GM12878 (cell line): ENCODE data around the gene RPS6KA2. TPM values are rescaled to one million over a fixed set of nuclear protein-coding genes. Genes with fewer than 3 reads are reported as not detected.

Source experiments
- ATAC-seq: fragments of 200-7000 bp; cut with Tn5 transposase; 3 replicates; pipeline ENCODE4 v1.9.1; 2020; ENCODE audit warnings: mild to moderate bottlenecking, moderate library complexity
- BruUV-seq: library from RNA; stranded (reverse); fragments of 400-500 nt; replicated peaks from 2 replicates; lab custom pipeline; 2021; lab: Mats Ljungman, UMichigan
- CTCF ChIA-PET: fragments of 300-600 bp; sonication (Branson Sonifier 250); formaldehyde crosslinking; extraction: SDS; loops from one replicate; lab custom pipeline; 2021; ENCODE audit warnings: inconsistent platforms; lab: Yijun Ruan, JAX
- POLR2A ChIA-PET: fragments of 350-600 bp; formaldehyde crosslinking; extraction: SDS; loops from one replicate; lab custom pipeline; 2021; ENCODE audit warnings: inconsistent platforms; lab: Charles Lee
- RAD21 ChIA-PET: fragments of 300-600 bp; sonication (Branson Sonifier 250); formaldehyde crosslinking; loops from one replicate; lab custom pipeline; 2023; ENCODE audit warnings: antibody characterized with exemption; ENCODE audit not compliant: unreplicated experiment; lab: Charles Lee
- SMC1A ChIA-PET: fragments of 300-600 bp; sonication (Branson Sonifier 250); formaldehyde crosslinking; loops from one replicate; lab custom pipeline; 2023; ENCODE audit not compliant: unreplicated experiment, uncharacterized antibody; lab: Charles Lee
- DNase-seq: peaks from one replicate; pipeline ENCODE4 v3.0.0-alpha.2; 2011; ENCODE audit warnings: low read depth, low spot score
- FAIRE-seq: peaks from 3 replicates; lab custom pipeline; 2011; peaks lifted over from hg19 to GRCh38; lab: Jason Lieb, UNC
- H2AFZ ChIP-seq: 2 replicates; pipeline ENCODE4 v1.6.0; 2011; ENCODE audit warnings: low read depth, low read length, control low read depth; ENCODE audit not compliant: control insufficient read depth
- H3K27ac ChIP-seq: 2 replicates; pipeline ENCODE4 v1.5.1; 2011; ENCODE audit warnings: control low read depth; ENCODE audit not compliant: control insufficient read depth, insufficient read depth
- H3K27me3 ChIP-seq, 2 experiments: replicated peaks in 1 of 2; 2 replicates each; pipeline versions ENCODE4 v1.6.0 to v1.6.1; 2011; ENCODE audit warnings: low read length in 1 of 2; ENCODE audit not compliant: control insufficient read depth in 2 of 2, insufficient read depth in 2 of 2
- H3K36me3 ChIP-seq, 2 experiments: 2 replicates each; pipeline ENCODE4 v1.5.1; 2011; ENCODE audit warnings: low read length in 1 of 2; ENCODE audit not compliant: control insufficient read depth in 2 of 2, insufficient read depth in 2 of 2
- H3K4me1 ChIP-seq: 2 replicates; pipeline ENCODE4 v1.6.1; 2011; ENCODE audit warnings: mild to moderate bottlenecking, low read length, moderate library complexity, mixed read lengths; ENCODE audit not compliant: control insufficient read depth, insufficient read depth
- H3K4me2 ChIP-seq: 2 replicates; pipeline ENCODE4 v1.6.0; 2011; ENCODE audit warnings: control low read depth; ENCODE audit not compliant: control insufficient read depth, insufficient read depth
- H3K4me3 ChIP-seq: fragments of 200-600 bp; sonication (generic); 2 replicates; pipeline ENCODE4 v1.5.1; 2016
- H3K79me2 ChIP-seq: 2 replicates; pipeline ENCODE4 v1.6.0; 2011; ENCODE audit warnings: low read length; ENCODE audit not compliant: control insufficient read depth, insufficient read depth
- H3K9ac ChIP-seq: 2 replicates; pipeline ENCODE4 v1.8.0; 2011; ENCODE audit warnings: low read length, control low read depth, mixed read lengths; ENCODE audit not compliant: control insufficient read depth, insufficient read depth
- H3K9me3 ChIP-seq: replicated peaks from 3 replicates; pipeline ENCODE4 v1.5.1; 2011; ENCODE audit warnings: mild to moderate bottlenecking, low read length; ENCODE audit not compliant: control insufficient read depth, insufficient read depth
- H4K20me1 ChIP-seq: 2 replicates; pipeline ENCODE4 v1.6.0; 2011; ENCODE audit not compliant: control insufficient read depth, insufficient read depth
- ATF7 ChIP-seq: fragments of 450-650 bp; IDR thresholded peaks from 2 replicates; pipeline ENCODE4 v1.6.1; 2016; ENCODE audit warnings: low read depth, mild to moderate bottlenecking
- CBX5 ChIP-seq: sonication (generic); IDR thresholded peaks from 2 replicates; pipeline ENCODE4 v1.6.1; 2016; ENCODE audit warnings: low read depth, moderate library complexity, mild to moderate bottlenecking, inconsistent platforms
- CHD2 ChIP-seq: IDR thresholded peaks from 2 replicates; pipeline ENCODE4 v1.6.1; 2011; ENCODE audit warnings: low read depth, low read length, improper control_type of control experiment, borderline replicate concordance
- FOXK2 ChIP-seq: fragments of 450-650 bp; IDR thresholded peaks from 2 replicates; pipeline ENCODE4 v1.6.1; 2017; ENCODE audit warnings: mild to moderate bottlenecking, moderate library complexity
- HCFC1 ChIP-seq: fragments of 150-350 bp; IDR thresholded peaks from 2 replicates; pipeline ENCODE4 v1.6.1; 2014; ENCODE audit warnings: low read length
- HDGF ChIP-seq: fragments of 450-650 bp; IDR thresholded peaks from 2 replicates; pipeline ENCODE4 v1.6.1; 2016; ENCODE audit warnings: antibody characterized with exemption
- KLF5 ChIP-seq: fragments of 450-650 bp; IDR thresholded peaks from 2 replicates; pipeline ENCODE4 v1.6.1; 2014; ENCODE audit warnings: mild to moderate bottlenecking; ENCODE audit not compliant: partially characterized antibody
- NR2C1 ChIP-seq: fragments of 450-650 bp; IDR thresholded peaks from 2 replicates; pipeline ENCODE4 v1.6.1; 2017; ENCODE audit warnings: antibody characterized with exemption, mild to moderate bottlenecking, moderate library complexity
- SPI1 ChIP-seq: IDR thresholded peaks from 2 replicates; pipeline ENCODE4 v1.6.1; 2011; ENCODE audit warnings: low read depth, mild to moderate bottlenecking, low read length, moderate library complexity, borderline replicate concordance; ENCODE audit not compliant: insufficient read depth
- WRNIP1 ChIP-seq: IDR thresholded peaks from 2 replicates; pipeline ENCODE4 v1.6.1; 2011; ENCODE audit warnings: low read depth, low read length, improper control_type of control experiment, borderline replicate concordance
- WGBS: methylation state at CpG from one replicate; pipeline ENCODE4 v1.1.6; 2016; ENCODE audit warnings: low lambda C conversion rate; ENCODE audit not compliant: insufficient replicate concordance, insufficient coverage; ENCODE audit errors: missing lambda C conversion rate; 5-methylcytosine and 5-hydroxymethylcytosine counted together
- in situ Hi-C: fragments of 300-500 bp; cut with MboI; formaldehyde crosslinking; loops from 9 replicates; pipeline ENCODE4 v1.14.3; 2018; ENCODE audit warnings: mixed read lengths
- intact Hi-C: fragments of 100-400 bp; cut with micrococcal nuclease; formaldehyde crosslinking; loops from one replicate; pipeline ENCODE4 v1.14.2; 2022; ENCODE audit not compliant: unreplicated experiment
- polyA plus RNA-seq, 11 experiments: library from polyadenylated mRNA; depleted of rRNA in 4 of 11; unstranded in 6 of 11; stranded (reverse) in 5 of 11; fragments of >200 nt; fragmentation: Nextera tagmentation in 4 of 11; fragmentation: Illumina TruSeq in 1 of 11; extraction: Ambion mirVana in 4 of 11; extraction: Trizol in 1 of 11; gene quantifications; 1 replicate in 1 of 11; 2 replicates in 10 of 11; pipeline versions ENCODE4 v1.2.1 to v1.2.3, GENCODE V29; 2011 to 2016; ENCODE audit warnings: inconsistent platforms in 2 of 11, missing spikeins in 2 of 11, low read depth in 1 of 11
- total RNA-seq, 4 experiments: library from RNA; depleted of rRNA in 3 of 4; stranded (reverse); fragments of >200 nt in 3 of 4; fragmentation: Illumina TruSeq in 1 of 4; extraction: Trizol in 1 of 4; gene quantifications; 2 replicates each; pipeline versions ENCODE4 v1.2.1 to v1.2.3, GENCODE V29; 2013 to 2021
- TF ChIP-seq, protein P1 (sequence below): fragments of 450-650 bp; formaldehyde crosslinking; IDR thresholded peaks from 2 replicates; pipeline ENCODE4 v1.4.0; 2022; ENCODE audit warnings: mild to moderate bottlenecking, moderate library complexity
- TF ChIP-seq, protein P2 (sequence below): fragments of 450-650 bp; conservative IDR thresholded peaks from 2 replicates; pipeline ENCODE4 v1.6.1; 2017; ENCODE audit warnings: mild to moderate bottlenecking, moderate library complexity
- TF ChIP-seq, protein P3 (sequence below): fragments of 450-650 bp; IDR thresholded peaks from 2 replicates; pipeline ENCODE4 v1.6.1; 2018; ENCODE audit warnings: mild to moderate bottlenecking, low read depth, moderate library complexity; ENCODE audit not compliant: partially characterized antibody

RPS6KA2 gene
- total and polyA plus RNA-seq, 10 of the 15 experiments (the other 5 are each of a cell fraction or from before 2014, with no cell fraction given): 0.02 to 1.0 (median 0.22) TPM; not detected in 1

DNA sequence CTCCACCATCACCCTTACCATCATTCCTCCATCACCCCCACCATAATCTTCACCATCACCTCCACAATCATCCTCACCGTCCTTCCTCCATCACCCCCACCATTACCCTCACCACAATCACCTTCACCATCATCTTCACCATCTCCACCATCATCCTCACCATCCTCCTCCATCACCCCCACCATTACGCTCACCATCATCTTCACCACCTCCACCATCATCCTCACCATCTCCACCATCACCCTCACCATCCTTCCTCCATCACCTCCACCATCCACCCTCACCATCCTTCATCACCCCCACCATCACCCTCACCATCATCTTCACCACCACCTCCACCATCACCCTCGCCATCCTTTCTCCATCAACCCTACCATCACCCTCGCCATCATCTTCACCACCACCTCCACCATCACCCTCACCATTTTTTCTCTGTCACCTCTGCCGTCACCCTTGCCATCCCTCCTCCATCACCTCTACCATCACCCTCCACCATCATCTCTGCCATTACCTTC, 211.2 kb downstream of the RPS6KA2 start (continued):
- no peak for TF ChIP-seq HDGF

DNA sequence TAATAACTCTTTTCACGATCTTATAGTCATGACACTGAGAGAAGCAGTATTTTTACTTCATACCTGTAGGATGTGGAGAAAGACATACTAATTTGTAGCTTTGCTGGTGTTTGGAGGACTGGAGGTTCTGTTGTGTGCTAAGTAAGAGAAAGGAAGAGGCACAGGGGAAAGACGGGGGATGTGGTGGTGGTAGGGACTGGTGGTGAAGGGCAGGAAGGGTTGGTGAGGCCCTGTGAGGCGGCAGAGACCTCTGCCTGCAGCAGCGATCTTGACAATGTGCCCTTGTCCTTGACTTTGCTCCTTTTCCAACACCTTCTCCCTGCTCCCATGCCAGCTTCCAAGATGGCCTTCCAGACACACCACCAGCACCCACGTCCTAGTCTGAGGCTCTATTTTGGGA, 211.7 kb downstream of the RPS6KA2 start:
- no peaks in the 10 kb centered on the region for H3K36me3 ChIP-seq
- H3K4me3 ChIP-seq: no peak overlapping the region
- H3K4me1 ChIP-seq: peaks cover 19% of the 10 kb centered on the region
- FAIRE-seq: no peak
- SMC1A ChIA-PET: no interaction called here
- H3K27me3 ChIP-seq: no peaks in the 10 kb centered on the region
- CTCF ChIA-PET: interaction anchor here (1.2 kb wide), 1 partner anchor 15 kb away, joined by 3 read pairs; no protein-coding TSS in a partner anchor
- no peak overlapping the region for H3K27ac ChIP-seq
- POLR2A ChIA-PET: interaction anchor here (0.5 kb wide), 1 partner anchor 130 kb away, joined by 8 read pairs; no protein-coding TSS in a partner anchor
- H3K9me3 ChIP-seq: no peaks in the 10 kb centered on the region; the same call in 2 of the 3 replicates
- BruUV-seq: no TSS peak
- in situ Hi-C loops (no loop called here), intact Hi-C loops (no loop called here)
- no peak for ATAC-seq
- H4K20me1 ChIP-seq: no peaks in the 10 kb centered on the region
- H3K9ac ChIP-seq: no peak overlapping the region
- no peak for DNase-seq
- no peaks in the 10 kb centered on the region for H3K79me2 ChIP-seq
- H2AFZ ChIP-seq: no peak overlapping the region
- RAD21 ChIA-PET: no interaction called here
- WGBS: 18% methylated on average over 3 of the region's 5 CpGs
- H3K4me2 ChIP-seq: no peak overlapping the region
- no peak for TF ChIP-seq KLF5
- TF ChIP-seq FOXK2: no peak
- TF ChIP-seq CBX5: no peak
- no peak for TF ChIP-seq HCFC1
- no peak for TF ChIP-seq CHD2
- TF ChIP-seq, protein P1, sequence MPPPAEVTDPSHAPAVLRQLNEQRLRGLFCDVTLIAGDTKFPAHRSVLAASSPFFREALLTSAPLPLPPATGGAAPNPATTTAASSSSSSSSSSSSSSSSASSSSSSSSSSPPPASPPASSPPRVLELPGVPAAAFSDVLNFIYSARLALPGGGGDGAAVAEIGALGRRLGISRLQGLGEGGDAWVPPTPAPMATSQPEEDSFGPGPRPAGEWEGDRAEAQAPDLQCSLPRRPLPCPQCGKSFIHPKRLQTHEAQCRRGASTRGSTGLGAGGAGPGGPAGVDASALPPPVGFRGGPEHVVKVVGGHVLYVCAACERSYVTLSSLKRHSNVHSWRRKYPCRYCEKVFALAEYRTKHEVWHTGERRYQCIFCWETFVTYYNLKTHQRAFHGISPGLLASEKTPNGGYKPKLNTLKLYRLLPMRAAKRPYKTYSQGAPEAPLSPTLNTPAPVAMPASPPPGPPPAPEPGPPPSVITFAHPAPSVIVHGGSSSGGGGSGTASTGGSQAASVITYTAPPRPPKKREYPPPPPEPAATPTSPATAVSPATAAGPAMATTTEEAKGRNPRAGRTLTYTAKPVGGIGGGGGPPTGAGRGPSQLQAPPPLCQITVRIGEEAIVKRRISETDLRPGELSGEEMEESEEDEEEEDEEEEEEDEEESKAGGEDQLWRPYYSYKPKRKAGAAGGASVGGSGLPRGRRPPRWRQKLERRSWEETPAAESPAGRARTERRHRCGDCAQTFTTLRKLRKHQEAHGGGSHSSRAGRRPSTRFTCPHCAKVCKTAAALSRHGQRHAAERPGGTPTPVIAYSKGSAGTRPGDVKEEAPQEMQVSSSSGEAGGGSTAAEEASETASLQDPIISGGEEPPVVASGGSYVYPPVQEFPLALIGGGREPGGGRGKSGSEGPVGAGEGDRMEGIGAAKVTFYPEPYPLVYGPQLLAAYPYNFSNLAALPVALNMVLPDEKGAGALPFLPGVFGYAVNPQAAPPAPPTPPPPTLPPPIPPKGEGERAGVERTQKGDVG: no peak
- TF ChIP-seq, protein P2, sequence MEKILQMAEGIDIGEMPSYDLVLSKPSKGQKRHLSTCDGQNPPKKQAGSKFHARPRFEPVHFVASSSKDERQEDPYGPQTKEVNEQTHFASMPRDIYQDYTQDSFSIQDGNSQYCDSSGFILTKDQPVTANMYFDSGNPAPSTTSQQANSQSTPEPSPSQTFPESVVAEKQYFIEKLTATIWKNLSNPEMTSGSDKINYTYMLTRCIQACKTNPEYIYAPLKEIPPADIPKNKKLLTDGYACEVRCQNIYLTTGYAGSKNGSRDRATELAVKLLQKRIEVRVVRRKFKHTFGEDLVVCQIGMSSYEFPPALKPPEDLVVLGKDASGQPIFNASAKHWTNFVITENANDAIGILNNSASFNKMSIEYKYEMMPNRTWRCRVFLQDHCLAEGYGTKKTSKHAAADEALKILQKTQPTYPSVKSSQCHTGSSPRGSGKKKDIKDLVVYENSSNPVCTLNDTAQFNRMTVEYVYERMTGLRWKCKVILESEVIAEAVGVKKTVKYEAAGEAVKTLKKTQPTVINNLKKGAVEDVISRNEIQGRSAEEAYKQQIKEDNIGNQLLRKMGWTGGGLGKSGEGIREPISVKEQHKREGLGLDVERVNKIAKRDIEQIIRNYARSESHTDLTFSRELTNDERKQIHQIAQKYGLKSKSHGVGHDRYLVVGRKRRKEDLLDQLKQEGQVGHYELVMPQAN: no peak
- TF ChIP-seq, protein P3, sequence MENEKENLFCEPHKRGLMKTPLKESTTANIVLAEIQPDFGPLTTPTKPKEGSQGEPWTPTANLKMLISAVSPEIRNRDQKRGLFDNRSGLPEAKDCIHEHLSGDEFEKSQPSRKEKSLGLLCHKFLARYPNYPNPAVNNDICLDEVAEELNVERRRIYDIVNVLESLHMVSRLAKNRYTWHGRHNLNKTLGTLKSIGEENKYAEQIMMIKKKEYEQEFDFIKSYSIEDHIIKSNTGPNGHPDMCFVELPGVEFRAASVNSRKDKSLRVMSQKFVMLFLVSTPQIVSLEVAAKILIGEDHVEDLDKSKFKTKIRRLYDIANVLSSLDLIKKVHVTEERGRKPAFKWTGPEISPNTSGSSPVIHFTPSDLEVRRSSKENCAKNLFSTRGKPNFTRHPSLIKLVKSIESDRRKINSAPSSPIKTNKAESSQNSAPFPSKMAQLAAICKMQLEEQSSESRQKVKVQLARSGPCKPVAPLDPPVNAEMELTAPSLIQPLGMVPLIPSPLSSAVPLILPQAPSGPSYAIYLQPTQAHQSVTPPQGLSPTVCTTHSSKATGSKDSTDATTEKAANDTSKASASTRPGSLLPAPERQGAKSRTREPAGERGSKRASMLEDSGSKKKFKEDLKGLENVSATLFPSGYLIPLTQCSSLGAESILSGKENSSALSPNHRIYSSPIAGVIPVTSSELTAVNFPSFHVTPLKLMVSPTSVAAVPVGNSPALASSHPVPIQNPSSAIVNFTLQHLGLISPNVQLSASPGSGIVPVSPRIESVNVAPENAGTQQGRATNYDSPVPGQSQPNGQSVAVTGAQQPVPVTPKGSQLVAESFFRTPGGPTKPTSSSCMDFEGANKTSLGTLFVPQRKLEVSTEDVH: no peak
- no peak for TF ChIP-seq SPI1
- no peak for TF ChIP-seq ATF7
- no peak for TF ChIP-seq WRNIP1
- TF ChIP-seq NR2C1: no peak
